HT-29 (cell line): ENCODE results near the gene STAB2. TPM values are rescaled to one million over a fixed set of nuclear protein-coding genes. Genes with fewer than 3 reads are reported as not detected.

Experiments used
- DNase-seq: peaks from one replicate; pipeline ENCODE4 v3.0.0-alpha.2; 2015; ENCODE audit warnings: low spot score
- total RNA-seq: library from RNA; depleted of rRNA; stranded (reverse); fragments of >200 nt; shearing (Covaris generic); gene quantifications from 2 replicates; pipeline ENCODE4 v1.2.3, GENCODE V29; 2014

The STAB2 gene
- total RNA-seq, 1 experiment from 2014 or later = 0.05 TPM

- peak; percentile 49 for DNase-seq
Observed at GRCh38 chr12:103742349-103742932, 155.4 kb downstream of the STAB2 start.

GRCh38 chr12:103743788-103744187, 156.7 kb downstream of the STAB2 start:
- no peak for DNase-seq

- DNase-seq = peak; percentile 15
Observed at GRCh38 chr12:103745962-103746361, 158.9 kb downstream of the STAB2 start.

- DNase-seq = no peak
Observed at GRCh38 chr12:103748002-103748401, 160.9 kb downstream of the STAB2 start.

GRCh38 chr12:103748875-103749274, 161.8 kb downstream of the STAB2 start:
- DNase-seq = no peak

- DNase-seq = no peak
Observed at GRCh38 chr12:103751171-103751570, 164.1 kb downstream of the STAB2 start.

GRCh38 chr12:103751600-103751999, 164.5 kb downstream of the STAB2 start:
- no peak for DNase-seq

GRCh38 chr12:103755425-103755824, 168.4 kb downstream of the STAB2 start:
- DNase-seq = no peak

GRCh38 chr12:103756443-103756842, 169.4 kb downstream of the STAB2 start:
- DNase-seq = no peak

- no peak for DNase-seq
Observed at GRCh38 chr12:103757248-103757647, 170.2 kb downstream of the STAB2 start.

- DNase-seq = no peak
Observed at GRCh38 chr12:103758310-103759089, 171.4 kb downstream of the STAB2 start.

- no peak for DNase-seq
Observed at GRCh38 chr12:103762473-103762872, 175.4 kb downstream of the STAB2 start.

- DNase-seq = no peak
Observed at GRCh38 chr12:103765322-103765721, 178.2 kb downstream of the STAB2 start.

- DNase-seq = no peak
Observed at GRCh38 chr12:103766028-103766427, 179.0 kb downstream of the STAB2 start.

- DNase-seq = peak; percentile 19
Observed at GRCh38 chr12:103768467-103769123, 181.5 kb downstream of the STAB2 start.

GRCh38 chr12:103769240-103769945, 182.3 kb downstream of the STAB2 start:
- no peak for DNase-seq

GRCh38 chr12:103771466-103771865, 184.4 kb downstream of the STAB2 start:
- peak; percentile 37 for DNase-seq

GRCh38 chr12:103772367-103773108, 185.5 kb downstream of the STAB2 start:
- DNase-seq = no peak

GRCh38 chr12:103773109-103773910, 186.2 kb downstream of the STAB2 start:
- no peak for DNase-seq

GRCh38 chr12:103774977-103775560, 188.0 kb downstream of the STAB2 start:
- no peak for DNase-seq
